HG02884 (cell line): ENCODE data around the gene TPO.
"Not testable (repeated sequence)": the region's sequence is repeated elsewhere in the genome, so short reads cannot be mapped to it uniquely, and the experiment has no call there.

Source experiments
- ATAC-seq: cut with Tn5 transposase; IDR thresholded peaks from one replicate; pipeline ENCODE4 v1.9.1; 2021; ENCODE audit warnings: mild to moderate bottlenecking, moderate library complexity; ENCODE audit not compliant: unreplicated experiment

Gene TPO

DNA sequence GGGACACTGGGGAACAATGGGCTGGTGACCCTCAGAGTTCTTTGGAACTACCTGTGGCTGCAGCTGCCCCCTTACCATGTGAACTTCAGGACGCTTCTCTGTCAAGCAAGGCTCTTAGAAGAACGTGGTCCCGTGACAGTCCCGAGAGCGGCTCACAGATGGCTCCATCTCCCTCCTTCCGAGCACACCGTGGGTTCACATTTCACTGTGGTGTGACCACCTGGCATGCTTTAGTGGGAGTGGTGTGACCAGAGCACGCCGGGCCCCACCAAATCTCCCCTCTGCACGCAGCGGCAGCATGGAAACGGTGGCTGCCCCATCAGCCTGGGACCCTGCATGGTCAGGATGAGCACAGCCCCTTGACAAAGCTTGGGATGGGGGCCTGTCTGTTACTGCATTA lies 9.7 kb upstream of the TPO start:
- ATAC-seq: no peak

DNA sequence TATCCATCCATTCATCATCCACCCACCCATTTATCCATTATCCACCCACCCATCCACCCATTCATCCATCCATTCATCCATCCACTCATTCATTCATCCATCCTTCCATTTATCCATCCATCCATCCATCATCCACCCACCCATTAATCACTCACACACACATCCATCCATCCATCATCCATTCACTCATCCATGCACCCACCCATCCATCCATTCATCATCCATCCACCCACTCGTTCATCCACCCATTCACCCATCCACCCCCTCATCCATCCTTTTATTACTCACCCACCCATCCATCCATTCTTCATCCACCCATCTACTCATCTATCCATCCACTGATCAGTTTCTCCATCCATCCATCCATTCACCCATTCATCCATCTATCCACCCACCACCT lies 8.1 kb upstream of the TPO start:
- ATAC-seq: no peak

DNA sequence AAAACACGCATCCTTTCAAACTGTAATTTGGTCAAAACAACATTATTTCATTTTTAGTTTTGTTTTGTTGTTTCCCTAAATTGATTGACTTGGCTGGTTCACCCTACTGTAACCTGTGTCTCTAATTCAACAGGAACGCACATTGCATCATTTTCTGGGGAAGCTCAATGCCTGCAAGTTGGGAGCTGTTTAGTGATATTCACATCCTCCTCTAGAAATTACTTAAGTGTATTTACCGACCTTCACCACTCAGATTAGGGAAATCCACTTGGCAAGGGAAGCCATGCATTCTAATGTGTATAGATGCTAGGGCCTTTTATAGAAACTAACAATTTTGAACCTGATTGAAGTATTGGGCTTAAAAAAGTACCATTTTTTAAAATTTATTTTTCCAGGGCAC lies 7.3 kb upstream of the TPO start:
- no peak for ATAC-seq

DNA sequence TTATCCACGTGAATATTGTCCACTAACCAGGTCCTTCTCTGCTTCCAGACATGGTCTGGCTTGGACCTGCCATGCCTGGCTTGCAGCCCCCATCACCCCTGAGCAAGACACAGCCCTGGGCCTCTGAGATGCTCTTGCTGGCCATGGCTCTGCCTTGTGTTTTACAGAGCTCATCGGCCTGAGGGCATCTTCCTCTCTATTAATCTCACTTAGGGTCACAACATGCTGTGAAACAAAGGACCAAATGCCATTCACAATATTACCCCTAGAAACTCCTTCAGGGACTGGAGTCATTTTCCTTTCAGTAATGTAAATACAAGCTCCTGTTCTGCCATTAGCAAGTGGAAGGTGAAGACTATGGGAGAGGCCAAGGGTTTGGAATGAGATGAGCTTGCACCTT lies 6.8 kb upstream of the TPO start:
- no peak for ATAC-seq

DNA sequence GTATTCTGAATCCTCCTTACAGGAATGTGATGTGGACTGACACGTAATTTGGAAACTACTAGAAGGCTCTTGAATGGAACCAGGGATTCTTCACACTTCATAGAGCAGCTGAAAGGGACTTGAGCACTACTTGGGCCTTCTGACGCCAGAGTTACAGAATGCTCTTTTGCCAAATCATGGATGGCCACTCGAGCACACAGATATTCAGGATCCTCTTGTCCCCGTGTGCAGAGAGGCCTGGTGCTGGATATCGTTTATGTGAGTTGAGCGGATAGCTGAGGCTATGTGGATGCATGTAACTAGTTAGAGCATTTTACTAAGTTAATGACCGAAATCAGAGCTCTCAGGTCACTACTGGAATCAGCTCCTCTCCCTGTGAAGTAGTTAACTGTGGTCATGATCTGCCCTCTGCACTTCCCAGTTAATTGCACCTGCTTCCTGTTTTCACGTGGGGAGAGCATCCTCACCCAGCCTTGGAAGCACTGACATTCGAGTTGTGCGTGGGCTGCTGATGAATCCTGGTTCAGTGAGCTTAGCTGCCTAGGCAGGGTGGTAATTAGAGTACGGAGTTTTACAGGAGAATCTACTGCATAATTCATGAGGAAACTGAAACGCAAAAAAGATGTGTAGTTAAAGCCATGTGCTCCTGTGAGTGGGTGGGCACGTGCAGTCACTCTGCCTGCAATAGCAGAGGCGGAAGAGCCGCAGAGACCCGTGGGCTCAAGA lies 5.2 kb upstream of the TPO start:
- ATAC-seq: no peak

DNA sequence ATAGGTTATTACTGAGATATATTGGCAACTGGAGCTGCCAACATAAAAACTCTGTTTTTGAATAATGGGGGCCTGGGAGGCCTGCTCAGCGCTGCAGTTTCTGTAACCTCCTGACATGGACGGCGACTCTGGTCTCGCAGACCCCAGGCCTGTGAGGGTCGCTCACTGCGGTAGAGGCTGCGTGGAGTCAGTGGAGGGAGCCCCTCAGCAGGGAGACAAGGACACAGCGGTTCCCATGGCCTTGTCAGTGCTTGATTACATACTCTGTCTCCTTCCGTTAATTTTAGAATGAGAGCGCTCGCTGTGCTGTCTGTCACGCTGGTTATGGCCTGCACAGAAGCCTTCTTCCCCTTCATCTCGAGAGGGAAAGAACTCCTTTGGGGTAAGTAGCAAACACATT lies 858 bp downstream of the TPO start:
- ATAC-seq: no peak

DNA sequence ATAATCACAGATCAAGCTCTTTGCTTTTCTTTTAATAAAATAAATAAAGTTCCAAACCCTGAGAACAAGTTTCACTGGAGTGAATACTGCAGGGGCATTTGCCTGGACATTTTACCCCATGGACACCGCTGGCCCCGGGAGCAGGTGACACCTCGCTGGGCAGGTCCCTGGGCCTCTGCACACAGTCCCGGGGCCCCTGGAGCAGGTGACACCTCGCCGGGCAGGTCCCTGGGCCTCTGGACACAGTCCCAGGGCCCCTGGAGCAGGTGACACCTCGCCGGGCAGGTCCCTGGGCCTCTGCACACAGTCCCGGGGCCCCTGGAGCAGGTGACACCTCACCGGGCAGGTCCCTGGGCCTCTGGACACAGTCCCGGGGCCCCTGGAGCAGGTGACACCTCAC lies 1.6 kb downstream of the TPO start:
- ATAC-seq: not testable (repeated sequence)

DNA sequence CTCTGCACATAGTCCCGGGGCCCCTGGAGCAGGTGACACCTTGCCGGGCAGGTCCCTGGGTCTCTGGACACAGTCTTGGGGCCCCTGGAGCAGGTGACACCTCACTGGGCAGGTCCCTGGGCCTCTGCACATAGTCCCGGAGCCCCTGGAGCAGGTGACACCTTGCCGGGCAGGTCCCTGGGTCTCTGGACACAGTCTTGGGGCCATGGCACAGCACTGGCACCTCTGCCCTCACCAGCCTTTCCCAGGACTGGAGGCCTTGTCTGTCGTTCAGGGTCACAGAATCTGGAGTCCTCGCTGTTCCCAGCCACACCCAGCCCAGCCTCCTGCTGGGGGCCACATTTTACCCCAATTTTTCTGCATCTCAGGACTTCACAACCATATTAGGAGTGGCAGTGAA lies 2.2 kb downstream of the TPO start:
- no peak for ATAC-seq

DNA sequence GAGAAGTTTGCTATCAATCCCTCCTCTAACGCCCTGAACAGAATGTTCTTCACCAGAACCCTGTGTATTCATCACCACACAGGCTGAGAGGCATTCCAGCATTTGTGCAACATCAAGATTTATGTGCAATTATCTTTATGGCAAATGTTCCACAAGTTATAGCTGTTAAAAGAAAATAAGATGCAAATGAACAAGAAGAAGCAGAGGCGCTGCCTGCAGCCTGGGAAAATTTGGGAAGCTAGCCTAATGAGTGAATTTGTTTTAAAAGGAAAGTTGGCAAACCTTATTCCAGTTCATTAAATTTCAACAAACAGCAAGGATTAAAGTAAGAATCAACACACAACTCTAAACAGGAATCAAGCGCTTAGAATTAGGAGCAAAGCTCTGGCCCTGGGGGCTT lies 5.3 kb downstream of the TPO start:
- ATAC-seq: no peak

DNA sequence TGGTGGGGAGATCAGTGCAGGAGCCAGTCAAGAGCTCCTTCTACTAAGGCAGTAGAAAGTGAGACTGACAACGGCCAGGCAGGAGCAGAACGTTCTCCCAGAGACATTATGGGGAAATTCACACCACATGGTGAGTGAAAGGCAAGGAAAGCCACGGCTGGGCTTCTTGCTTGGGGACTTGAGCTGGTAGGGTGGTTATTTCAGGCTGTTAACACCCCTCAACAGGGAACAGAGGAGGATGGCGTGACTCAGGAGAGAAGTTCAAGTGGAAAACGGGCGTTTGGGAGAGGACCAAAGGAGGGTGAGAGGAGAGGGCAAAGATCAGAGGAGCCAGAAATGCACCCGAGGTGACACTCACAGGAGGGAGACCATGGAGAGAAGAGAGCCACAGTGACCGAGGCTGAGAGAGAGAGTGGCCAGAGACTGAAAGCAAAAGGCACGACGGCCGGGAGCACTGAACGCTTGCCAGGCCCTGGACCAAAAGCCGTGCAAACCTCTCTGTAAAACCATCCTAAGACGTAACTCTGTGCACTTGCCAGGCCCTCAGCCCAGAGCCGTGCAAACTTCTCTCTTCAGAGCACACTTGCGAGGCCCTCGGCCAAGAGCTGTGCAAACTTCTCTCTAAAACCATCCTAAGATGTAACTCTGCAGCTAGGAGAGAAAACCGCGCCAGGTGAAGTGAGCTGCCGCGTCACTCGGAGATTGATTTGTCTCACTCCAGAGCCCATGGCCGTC lies 7.7 kb downstream of the TPO start:
- ATAC-seq: no peak

DNA sequence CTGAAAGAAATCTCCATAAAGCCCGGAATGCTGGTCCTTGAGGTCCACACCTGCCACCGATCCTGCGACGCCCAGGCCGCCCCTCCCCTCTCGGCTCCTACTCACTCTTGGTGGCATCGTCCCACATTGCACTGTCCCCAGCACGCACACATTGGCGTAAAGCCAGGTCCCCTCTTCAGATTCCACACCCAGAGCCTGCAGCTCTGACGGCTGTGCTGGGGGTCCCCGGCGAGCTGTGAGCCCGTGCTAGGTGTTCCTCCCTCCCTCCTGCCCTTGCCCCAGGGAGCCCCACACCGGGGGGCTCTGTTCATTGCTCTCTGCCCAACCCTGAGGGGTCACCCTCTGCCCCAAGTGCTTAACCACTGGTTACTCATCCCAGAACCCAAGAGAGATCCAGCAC lies 8.5 kb downstream of the TPO start:
- no peak for ATAC-seq

DNA sequence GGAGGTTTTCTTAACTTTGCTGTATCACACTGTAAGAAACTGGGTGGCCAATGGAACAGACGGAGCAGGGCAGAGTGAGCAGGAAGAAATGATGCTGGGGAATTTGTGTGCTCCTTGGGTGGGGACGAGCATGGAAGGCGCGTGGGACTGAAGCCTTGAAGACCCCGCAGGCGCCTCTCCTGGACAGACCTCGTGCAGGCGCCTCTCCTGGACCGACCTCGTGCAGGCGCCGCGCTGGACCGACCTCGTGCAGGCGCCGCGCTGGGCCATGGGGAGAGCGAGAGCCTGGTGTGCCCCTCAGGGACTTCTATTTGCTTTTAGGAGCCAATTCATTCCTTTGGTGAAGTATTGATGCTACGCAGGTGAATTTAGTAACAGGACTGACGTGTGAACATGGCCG lies 8.9 kb downstream of the TPO start:
- ATAC-seq: no peak

DNA sequence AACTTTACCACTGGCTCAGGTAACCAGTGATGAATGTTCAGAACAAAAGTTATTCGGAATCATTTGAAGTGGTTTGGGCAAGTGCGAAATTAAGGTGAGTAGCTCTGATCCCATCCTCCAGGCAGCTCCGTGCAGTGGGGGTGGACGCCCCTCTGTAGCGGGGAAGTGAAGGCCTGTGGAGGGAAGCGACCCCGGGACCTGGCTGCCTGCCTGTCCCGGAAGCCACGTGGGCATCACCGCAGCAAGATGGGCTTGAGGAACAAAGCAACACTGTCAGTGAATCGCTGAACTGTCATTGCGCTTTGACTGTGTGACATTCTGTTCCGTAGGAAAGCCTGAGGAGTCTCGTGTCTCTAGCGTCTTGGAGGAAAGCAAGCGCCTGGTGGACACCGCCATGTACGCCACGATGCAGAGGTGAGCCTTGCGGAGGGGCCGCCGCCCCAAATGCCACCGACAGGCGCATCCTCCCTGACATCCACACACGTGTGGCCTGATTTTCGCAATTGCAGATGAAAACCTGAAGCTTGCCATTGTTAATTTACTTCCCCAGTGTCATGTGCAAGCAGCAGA lies 9.5 kb downstream of the TPO start:
- no peak for ATAC-seq

DNA sequence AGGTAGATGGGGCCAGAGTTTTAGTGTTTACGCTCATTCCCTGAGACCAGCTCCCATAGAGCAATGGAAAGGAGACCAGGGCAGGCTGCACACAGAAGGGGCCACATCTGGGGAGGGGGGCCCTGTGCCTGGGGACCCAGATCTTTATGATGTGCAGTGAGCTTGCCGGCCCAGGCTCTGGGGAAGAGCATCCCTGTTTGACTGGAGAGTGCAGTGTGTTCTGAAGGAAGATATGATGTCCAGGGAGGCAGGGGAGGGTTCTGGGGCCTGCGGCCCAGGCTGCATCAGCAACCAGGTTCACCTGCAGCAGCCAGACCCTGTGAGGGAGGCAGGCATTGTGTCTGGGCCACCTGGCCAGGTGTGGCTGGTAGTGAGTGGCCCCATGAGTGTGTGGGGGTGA lies 13.8 kb downstream of the TPO start:
- ATAC-seq: no peak

DNA sequence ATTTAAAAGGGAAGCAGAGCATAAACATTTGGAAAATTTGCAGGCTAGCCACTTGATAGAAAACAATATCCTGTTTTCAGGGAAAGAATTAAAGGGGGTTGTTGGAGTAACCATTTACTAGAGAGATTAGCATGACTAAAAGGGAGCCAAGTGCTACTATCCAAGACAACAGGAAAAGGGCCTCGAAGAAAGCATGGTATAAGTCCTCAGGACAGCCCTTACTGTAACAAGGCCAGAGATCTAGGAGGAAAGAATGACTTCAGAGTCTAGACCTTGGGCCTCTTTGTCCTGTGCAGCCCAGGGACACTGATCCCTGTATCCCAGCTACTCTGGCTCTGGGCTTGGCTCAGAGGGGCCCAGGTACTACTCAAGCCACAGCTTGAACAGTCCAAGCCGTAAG lies 16.6 kb downstream of the TPO start:
- no peak for ATAC-seq

DNA sequence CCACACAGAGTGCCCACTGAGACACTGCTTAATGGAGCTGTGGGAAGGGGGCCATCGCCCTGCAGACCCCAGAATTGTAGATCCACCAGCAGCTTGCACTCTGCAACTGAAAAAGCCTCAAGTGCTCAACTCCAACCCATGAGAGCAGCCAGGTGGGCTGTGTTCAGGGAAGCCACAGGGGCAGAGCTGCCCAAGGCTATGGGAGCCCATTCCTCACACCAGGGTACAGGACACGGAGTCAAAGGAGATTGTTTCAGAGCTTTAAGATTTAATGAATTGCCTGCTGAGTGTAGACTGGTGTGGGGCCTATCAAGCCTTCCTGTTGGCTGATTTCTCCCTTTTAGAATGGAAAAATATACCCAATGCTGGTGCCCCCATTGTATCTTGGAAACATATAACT lies 17.2 kb downstream of the TPO start:
- no peak for ATAC-seq

DNA sequence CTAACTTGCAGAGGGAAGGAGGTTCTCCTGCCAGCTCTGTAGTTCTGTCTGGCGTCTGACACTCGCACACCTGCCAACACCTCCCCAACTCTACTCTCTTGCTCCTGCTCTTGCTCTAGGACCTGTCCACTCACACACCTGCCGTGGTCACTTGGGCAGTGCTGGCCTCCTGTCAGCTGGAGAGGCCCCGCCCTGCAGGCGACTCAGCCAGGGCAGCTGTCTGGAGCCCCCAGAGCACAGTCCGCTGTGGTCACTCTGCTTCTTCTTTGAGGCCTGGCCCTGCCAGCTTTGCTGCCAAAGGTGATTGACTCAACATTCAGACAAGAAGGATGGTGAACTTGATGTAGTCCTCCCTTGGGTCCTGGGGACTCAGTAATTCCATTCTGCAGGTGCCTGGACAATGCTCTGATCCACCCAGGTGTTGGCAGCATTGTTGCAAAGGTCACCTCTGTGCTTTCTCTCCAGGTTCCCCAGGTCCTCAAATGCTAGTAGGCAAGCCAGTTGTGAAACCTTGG lies 18.7 kb downstream of the TPO start:
- ATAC-seq: no peak

DNA sequence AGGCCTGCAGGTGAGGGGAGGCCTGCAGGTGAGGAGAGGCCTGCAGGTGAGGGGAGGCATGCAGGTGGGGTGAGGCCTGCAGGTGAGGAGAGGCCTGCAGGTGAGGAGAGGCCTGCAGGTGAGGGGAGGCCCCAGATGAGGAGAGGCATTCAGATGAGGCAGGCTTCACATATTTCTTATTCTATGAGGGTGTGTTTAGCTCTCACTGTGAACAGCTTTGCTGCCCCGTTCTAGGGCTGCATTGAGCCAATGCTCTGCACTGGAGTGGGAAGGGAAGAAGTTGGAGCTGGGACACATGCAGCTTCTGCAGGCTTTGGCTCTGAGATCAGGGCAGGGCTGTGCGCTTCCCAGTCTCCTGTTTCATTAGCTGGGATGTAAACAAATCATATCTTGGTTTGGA lies 19.5 kb downstream of the TPO start:
- ATAC-seq: no peak

DNA sequence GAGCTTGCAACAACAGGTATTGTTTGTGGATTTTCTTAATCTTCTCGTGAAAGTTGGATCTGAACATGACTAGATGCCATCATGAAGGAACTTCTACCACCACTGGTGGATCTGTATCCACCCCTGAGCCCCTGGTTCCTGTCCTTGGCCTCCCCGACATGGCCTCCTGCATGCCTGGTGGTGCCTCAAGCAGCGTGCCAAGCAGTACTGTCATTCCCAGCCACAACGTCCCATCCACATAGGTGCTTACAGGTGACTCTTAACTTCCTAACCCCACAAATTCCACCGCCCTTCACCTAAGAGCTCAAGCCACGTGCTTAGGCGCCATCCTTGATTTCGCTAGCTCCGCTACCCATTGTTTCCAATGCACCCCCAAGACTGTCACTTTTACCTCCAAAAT lies 23.1 kb downstream of the TPO start:
- ATAC-seq: no peak

DNA sequence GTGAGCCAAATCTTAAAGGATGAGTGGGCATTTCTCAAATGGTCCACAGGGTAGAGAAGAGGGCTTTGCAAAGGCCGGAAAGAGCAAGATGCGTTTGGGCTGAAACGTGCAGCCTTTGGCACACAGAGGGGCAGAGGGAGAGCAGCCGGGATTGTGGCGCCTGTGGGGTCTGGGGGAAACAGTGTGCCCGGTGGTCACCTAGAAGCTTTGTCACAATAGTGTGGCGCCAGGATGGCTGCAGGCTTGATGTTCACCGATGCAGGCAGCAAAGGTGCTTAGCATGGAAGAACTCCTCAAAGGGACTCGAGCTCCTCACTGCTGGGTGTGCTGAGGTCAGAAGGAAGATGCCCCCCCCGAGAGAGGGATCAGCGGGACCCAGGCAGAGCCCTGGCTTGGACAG lies 23.8 kb downstream of the TPO start:
- ATAC-seq: no peak

DNA sequence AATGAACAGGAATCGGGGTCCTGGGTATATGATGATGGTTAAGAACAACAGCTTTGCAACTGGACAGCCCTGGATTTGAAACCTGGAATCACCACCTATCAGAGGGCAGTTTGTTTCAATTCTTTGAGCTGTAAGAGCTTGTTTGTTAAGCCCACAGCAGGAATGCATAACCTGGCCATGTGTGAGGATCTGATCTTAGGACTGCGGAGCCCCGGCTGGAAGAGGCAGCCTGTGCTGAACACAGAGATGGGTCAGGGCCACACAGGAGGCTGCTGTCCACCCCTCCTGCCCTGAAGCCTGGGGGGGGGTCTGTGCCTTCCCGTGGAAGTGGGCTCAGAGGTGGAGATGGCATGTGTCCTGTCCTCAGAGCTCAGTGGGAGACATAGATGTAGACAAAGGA lies 24.3 kb downstream of the TPO start:
- ATAC-seq: no peak

DNA sequence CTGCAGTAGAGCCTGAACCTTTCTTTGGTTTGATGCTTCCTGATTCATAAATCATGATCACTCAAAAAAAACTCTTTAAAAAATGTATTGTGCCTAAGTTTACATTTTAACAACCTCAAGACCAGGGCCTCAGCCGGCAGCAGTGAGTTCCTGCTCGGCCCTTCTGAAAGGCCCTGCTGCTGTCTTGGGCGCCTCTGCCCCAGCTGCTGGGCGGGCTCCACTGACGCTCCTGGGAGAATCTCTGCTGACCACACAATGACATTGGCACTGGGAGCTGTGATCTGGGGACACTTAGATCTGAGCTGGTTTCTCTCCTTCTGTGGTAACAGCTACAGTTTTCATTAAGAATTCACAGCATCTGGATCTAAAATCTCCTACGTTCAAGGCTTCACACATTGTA lies 25.7 kb downstream of the TPO start:
- no peak for ATAC-seq
